ENCODE data around the gene CHMP2B.
A peak's percentile ranks its signal among the peaks of the same experiment; 100 is the strongest.
"Not testable (repeated sequence)": the region's sequence is repeated elsewhere in the genome, so short reads cannot be mapped to it uniquely, and the experiment has no call there.

The CHMP2B gene

DNA sequence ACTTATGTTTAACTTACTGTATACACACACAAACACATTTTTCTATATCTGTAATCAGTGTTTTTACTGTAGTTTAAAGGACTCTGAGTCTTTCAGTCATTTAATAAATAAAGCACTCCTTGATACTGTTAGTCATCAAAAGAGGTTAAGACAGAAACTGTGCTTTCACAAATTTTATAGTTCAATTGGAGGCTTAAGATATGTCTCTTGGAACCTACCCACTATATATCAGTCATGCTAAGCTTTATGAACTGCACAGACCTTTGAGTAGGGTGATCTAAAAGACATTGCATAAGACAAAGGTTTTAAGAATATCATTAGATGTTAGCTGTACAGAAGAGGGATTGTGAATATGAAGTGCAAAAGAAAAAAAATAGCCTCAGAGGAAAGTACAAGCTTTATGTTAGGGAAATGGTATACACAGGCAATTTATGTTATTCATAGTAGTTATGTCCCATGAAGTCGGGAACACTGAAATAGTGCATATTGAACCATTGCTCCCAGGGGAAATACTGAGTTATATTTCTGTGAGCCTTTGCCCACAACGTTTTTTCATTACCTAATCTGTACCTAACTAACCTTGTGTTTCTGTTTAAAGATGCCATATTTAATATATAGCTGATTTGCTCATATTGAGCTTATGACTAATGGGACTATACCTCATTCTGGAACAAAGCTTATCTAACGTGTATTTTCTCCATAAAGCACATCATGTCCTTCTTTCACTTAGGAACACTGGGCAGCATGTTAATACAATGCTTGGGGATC, 19.7 kb downstream of the CHMP2B start:
- TF ChIP-seq, protein P1, sequence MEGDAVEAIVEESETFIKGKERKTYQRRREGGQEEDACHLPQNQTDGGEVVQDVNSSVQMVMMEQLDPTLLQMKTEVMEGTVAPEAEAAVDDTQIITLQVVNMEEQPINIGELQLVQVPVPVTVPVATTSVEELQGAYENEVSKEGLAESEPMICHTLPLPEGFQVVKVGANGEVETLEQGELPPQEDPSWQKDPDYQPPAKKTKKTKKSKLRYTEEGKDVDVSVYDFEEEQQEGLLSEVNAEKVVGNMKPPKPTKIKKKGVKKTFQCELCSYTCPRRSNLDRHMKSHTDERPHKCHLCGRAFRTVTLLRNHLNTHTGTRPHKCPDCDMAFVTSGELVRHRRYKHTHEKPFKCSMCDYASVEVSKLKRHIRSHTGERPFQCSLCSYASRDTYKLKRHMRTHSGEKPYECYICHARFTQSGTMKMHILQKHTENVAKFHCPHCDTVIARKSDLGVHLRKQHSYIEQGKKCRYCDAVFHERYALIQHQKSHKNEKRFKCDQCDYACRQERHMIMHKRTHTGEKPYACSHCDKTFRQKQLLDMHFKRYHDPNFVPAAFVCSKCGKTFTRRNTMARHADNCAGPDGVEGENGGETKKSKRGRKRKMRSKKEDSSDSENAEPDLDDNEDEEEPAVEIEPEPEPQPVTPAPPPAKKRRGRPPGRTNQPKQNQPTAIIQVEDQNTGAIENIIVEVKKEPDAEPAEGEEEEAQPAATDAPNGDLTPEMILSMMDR (IDR thresholded peaks at IDR 0.05; ENCODE audit: low read depth, low read length), result no peak
- no peak overlapping the region for H3K4me3 ChIP-seq (ENCODE audit: low read depth, low read length)
- in situ Hi-C loops (cut with HindIII; ENCODE audit: low sequenced_read_pairs), result no loop called here
- DNase-seq (ENCODE audit: low read depth, low spot score), result no peak

DNA sequence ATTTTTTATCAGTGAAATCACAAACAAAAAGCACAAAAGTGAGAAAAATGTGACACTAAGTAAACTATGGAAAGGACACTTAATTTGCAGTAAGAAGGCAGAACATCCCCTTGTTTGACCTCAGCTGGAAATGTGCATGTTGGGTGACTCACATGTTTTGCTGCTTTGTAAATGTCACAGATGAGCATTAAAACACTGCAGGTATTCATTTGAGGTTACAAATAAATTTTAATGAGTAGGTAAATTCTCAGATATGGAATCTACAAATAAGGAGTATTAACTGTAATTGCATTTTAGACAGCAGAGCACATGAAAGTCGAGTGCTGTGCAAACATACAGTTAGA, 20.3 kb downstream of the CHMP2B start:
- H3K4me3 ChIP-seq (ENCODE audit: low read depth, low read length), result no peak overlapping the region
- TF ChIP-seq, protein P1 (IDR thresholded peaks at IDR 0.05; ENCODE audit: low read depth, low read length), result no peak
- no peak for DNase-seq (ENCODE audit: low read depth, low spot score)
- in situ Hi-C loops (cut with HindIII; ENCODE audit: low sequenced_read_pairs), result no loop called here

DNA sequence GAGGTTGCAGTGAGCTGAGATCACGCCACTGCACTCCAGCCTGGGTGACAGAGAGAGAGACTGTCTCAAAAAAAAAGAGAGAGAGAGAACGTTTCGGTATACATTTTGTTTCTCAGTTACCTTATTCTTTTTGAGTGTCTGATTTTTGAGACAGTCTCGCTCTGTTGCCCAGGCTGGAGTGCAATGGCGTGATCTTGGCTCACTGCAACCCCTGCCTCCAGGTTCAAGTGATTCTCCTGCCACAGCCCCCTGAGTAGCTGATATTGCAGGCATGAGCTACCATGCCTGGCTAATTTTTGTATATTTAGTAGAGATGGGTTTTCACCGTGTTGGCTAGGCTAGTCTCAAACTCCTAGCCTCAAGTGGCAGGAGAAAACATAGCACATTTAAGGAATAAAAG, 21.1 kb downstream of the CHMP2B start:
- DNase-seq (ENCODE audit: low read depth, low spot score); in situ Hi-C loops (cut with HindIII; ENCODE audit: low sequenced_read_pairs); H3K4me3 ChIP-seq (ENCODE audit: low read depth, low read length): not testable (repeated sequence)

DNA sequence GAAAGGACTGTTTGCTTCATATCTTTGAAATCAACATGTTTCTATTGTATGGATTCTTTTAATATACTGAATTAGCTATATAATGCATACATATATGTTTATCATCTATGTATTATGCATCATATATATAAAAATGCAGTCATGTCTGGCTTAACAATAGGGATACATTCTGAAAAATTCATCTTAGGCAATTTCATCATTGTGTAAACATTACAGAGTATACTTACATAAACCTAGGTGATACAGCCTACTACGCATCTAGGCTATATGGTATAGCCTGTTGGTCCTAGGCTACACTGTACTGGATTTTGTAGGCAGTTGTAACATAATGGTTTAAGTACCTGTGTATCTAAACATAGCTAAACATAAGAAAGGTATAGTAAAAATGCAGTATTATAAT, 21.7 kb downstream of the CHMP2B start:
- DNase-seq (ENCODE audit: low read depth, low spot score), result no peak
- TF ChIP-seq, protein P1 (IDR thresholded peaks at IDR 0.05; ENCODE audit: low read depth, low read length), result no peak
- no peak overlapping the region for H3K4me3 ChIP-seq (ENCODE audit: low read depth, low read length)
- in situ Hi-C loops (cut with HindIII; ENCODE audit: low sequenced_read_pairs), result no loop called here

DNA sequence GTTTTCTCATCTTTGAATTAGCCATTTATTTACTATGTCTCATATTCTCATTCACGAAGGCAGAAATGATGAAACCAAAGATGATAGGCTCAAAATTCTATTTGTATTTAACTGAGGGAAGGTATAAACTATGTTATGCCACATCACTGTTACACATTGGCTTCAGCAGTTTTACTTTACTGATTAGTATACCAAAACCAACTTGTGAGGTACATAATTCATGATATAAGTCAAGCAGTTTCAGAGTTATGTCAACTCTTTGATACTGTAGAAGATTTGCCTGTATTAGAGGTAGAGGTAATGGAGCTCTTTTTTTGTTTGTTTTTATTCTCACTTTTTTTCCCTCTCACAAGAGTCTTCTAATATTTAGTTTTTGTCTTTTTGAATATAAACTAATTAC, 22.9 kb downstream of the CHMP2B start:
- no peak for DNase-seq (ENCODE audit: low read depth, low spot score)
- in situ Hi-C loops (cut with HindIII; ENCODE audit: low sequenced_read_pairs), result no loop called here
- H3K4me3 ChIP-seq (ENCODE audit: low read depth, low read length), result no peak overlapping the region
- TF ChIP-seq, protein P1 (IDR thresholded peaks at IDR 0.05; ENCODE audit: low read depth, low read length), result no peak

DNA sequence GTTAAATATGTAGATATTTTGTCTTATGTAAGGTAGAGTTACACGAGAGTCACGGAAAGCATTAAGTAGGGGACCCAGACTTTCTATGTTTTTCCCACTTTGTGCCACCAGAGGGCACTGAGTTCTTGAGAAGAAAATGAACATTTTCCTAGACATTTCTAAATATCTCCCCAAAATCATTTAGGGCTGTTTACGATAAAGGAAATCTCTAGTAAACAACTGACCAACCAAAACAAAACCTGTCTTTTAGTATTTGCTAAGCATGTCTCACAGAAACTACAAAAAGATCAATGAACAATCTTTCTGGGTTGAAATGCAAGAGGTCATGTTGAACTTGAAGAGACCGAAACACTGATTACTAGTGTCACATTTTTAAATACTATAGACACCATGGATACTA, 33.2 kb downstream of the CHMP2B start:
- peak; percentile 66 for DNase-seq (ENCODE audit: low read depth, low spot score)
- H3K4me3 ChIP-seq (ENCODE audit: low read depth, low read length), result no peak overlapping the region
- in situ Hi-C loops (cut with HindIII; ENCODE audit: low sequenced_read_pairs), result no loop called here
- TF ChIP-seq, protein P1 (IDR thresholded peaks at IDR 0.05; ENCODE audit: low read depth, low read length), result peak; percentile 67

DNA sequence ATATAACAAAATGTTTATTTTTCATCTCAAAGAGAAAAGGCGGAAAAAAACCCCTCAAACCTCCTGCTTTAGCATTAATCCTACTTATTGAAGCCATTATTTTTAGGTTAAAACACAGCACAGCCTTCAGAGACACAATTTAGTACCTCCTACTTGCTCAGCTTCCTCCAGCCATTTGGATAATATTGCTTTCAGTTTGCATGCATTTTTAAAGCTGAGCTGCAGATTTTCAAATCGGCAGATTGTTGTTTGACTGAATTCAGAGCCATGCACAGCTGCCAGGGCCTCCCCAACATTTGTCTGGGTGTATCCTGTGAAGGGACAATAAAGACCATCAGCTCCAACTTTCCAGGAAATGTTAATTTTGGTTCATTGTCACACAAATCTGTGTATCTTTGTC, 34.8 kb downstream of the CHMP2B start:
- H3K4me3 ChIP-seq (ENCODE audit: low read depth, low read length), result no peak overlapping the region
- DNase-seq (ENCODE audit: low read depth, low spot score), result no peak
- TF ChIP-seq, protein P1 (IDR thresholded peaks at IDR 0.05; ENCODE audit: low read depth, low read length), result no peak
- in situ Hi-C loops (cut with HindIII; ENCODE audit: low sequenced_read_pairs), result no loop called here
